ENCODE results near the gene ZNF462. TPM values are rescaled to one million over a fixed set of nuclear protein-coding genes. Genes with fewer than 3 reads are reported as not detected.

The ZNF462 gene
- total RNA-seq, 1 experiment from 2014 or later: 164 TPM

DNA sequence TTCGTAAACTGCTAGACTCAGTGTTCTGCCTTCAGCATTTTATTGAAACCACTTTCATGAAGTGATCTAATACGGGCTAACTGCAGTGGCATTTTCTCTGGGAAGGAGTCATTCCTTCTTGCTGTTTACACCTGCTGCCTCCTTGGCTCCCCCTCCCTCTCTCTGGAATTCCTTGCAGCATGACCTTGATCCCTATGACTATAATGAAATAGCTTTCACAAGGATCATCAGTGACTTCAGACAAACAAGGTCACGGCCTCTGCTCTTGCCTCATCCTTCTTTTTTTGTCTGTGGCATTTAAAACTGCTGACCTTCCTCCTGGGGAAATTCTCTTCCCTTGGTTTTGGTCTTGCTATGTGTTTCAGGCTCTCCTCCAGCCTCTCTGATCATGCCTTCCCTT, 90.2 kb downstream of the ZNF462 start:
- H3K4me1 ChIP-seq (ENCODE audit: insufficient read depth, low read length): peaks cover 2% of the 10 kb centered on the region; the same call in 1 of the 2 replicates
- WGBS (ENCODE audit: extremely low coverage, insufficient read length, low lambda C conversion rate): no CpG with 5 or more reads among the region's 3 CpGs
- peaks cover 54 to 74% (median 64%) of the 10 kb centered on the region in 3 experiments for H3K36me3 Mint-ChIP-seq (ENCODE audit: insufficient read depth in 1 of 3, low read depth in 3 of 3)

More for the DNA sequence above, 90.2 kb downstream of the ZNF462 start:
- Mint-ChIP-seq H3K27ac (peak overlapping the region in 1 of 3 experiments; percentile 49; a peak in 2 of 7 replicates), H3K4me3 (no peak overlapping the region), H3K9me3 (no peaks in the 10 kb centered on the region), H3K27me3 (ENCODE audit: low read depth) (no peaks in the 10 kb centered on the region; the same call in 1 of the 2 replicates), H3K4me1 (peaks cover 15 to 20% of the 10 kb centered on the region in 2 experiments)
- Histone ChIP-seq H2BK20ac (ENCODE audit: low read depth, low read length, poor library complexity, severe bottlenecking) (no peak overlapping the region), H2BK12ac (ENCODE audit: insufficient read length, low read depth, low read length) (no peak overlapping the region), H2BK120ac (ENCODE audit: low read depth, low read length, poor library complexity, severe bottlenecking) (no peak overlapping the region), H3K79me2 (ENCODE audit: insufficient read depth, low read length) (no peaks in the 10 kb centered on the region), H3K18ac (ENCODE audit: insufficient read length, low read depth, low read length) (no peak overlapping the region), H3K23ac (ENCODE audit: insufficient read length, low read depth, low read length) (no peak overlapping the region), H2AFZ (ENCODE audit: low read length) (no peak overlapping the region), H3K56ac (ENCODE audit: insufficient read length, low read depth, low read length) (no peak overlapping the region), H3K9ac (ENCODE audit: extremely low read depth, insufficient read length, low read length) (no peak overlapping the region), H3K27ac (ENCODE audit: insufficient read length, low read depth, low read length) (no peak overlapping the region), H3K27me3 (ENCODE audit: insufficient read depth, low read length) (no peaks in the 10 kb centered on the region), H3K14ac (ENCODE audit: insufficient read depth, low read length) (no peak overlapping the region), H4K91ac (ENCODE audit: insufficient read length, low read depth, low read length) (no peak overlapping the region), H2BK5ac (ENCODE audit: insufficient read length, low read length) (no peak overlapping the region), H3T11ph (ENCODE audit: low read length) (no peak overlapping the region), H3K4me2 (ENCODE audit: insufficient read depth, insufficient read length, low read length) (no peak overlapping the region), H3K79me1 (ENCODE audit: insufficient read depth, low read depth, low read length, poor library complexity, severe bottlenecking) (peaks cover 2% of the 10 kb centered on the region), H3K9me3 (ENCODE audit: control insufficient read depth, low read depth, low read length) (no peaks in the 10 kb centered on the region), H4K8ac (replicated peaks; ENCODE audit: insufficient read length, low read depth, low read length) (no peak overlapping the region), H3K23me2 (ENCODE audit: insufficient read length, low read depth, low read length, poor library complexity, severe bottlenecking) (no peaks in the 10 kb centered on the region), H2BK15ac (ENCODE audit: low read depth, low read length) (no peak overlapping the region), H2AK5ac (ENCODE audit: insufficient read length, low read length) (no peak overlapping the region), H4K20me1 (ENCODE audit: control insufficient read depth, insufficient read depth, insufficient read length) (no peaks in the 10 kb centered on the region), H3K4ac (ENCODE audit: low read depth, low read length) (no peak overlapping the region), H4K5ac (ENCODE audit: insufficient read length, low read depth, low read length) (no peak overlapping the region)
- no peak for DNase-seq
- TF ChIP-seq, protein P1, sequence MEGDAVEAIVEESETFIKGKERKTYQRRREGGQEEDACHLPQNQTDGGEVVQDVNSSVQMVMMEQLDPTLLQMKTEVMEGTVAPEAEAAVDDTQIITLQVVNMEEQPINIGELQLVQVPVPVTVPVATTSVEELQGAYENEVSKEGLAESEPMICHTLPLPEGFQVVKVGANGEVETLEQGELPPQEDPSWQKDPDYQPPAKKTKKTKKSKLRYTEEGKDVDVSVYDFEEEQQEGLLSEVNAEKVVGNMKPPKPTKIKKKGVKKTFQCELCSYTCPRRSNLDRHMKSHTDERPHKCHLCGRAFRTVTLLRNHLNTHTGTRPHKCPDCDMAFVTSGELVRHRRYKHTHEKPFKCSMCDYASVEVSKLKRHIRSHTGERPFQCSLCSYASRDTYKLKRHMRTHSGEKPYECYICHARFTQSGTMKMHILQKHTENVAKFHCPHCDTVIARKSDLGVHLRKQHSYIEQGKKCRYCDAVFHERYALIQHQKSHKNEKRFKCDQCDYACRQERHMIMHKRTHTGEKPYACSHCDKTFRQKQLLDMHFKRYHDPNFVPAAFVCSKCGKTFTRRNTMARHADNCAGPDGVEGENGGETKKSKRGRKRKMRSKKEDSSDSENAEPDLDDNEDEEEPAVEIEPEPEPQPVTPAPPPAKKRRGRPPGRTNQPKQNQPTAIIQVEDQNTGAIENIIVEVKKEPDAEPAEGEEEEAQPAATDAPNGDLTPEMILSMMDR (conservative IDR thresholded peaks at IDR 0.05): no peak
